Fibroblast of skin of left quadriceps (primary cell): ENCODE data around the gene FAM120C.

Experiments used
- DNase-seq, 2 experiments: peaks; one replicate each; pipeline ENCODE4 v3.0.0-alpha.2; 2013; ENCODE audit warnings: low read depth in 2 of 2

The FAM120C gene

GRCh38 chrX:54171091-54171490, 12.0 kb downstream of the FAM120C start:
- DNase-seq: no peak

- DNase-seq: no peak
These were observed 16.1 kb downstream of the FAM120C start for GRCh38 chrX:54166915-54167314.

GRCh38 chrX:54157561-54157960, 25.5 kb downstream of the FAM120C start:
- DNase-seq: no peak

DNA sequence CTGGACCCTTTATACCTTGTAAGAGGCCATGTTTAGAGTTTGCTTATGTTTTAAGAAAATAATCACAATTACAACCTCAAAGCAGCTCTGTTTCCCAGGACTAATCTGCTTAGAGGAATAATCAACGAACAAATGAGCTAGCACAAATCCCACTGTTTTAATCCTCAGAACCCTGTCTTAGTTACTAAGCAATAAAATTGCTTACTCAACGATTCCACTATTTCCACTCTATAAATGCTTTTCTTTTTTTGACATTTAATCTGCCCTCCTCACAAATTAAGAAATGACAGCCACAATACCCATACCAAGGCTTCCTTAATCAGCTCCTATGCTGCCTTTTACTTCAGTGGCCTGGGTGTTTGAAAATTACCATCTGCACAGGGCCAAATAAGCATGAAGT, 48.8 kb downstream of the FAM120C start:
- DNase-seq: no peak

DNA sequence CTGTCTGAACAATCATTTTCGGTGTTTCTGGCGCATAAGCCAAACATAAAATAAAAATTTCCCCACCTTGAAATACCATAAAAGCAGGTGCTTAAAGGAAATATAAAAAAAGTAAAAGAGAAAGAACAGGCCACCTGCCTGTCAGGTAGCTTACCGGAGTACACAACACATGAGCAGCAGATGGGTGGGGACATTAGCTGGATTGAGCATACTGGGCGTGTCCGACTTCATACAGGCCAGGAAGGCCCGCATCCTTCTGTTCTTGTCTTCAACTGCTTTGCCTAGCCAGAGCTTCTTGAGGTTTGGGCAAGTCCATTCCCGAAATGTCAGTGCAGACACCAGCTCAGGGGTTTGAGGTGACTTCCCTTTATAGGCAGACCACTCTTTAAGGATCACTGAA, 66.7 kb downstream of the FAM120C start:
- DNase-seq: no peak

GRCh38 chrX:54093571-54093970, 89.5 kb downstream of the FAM120C start:
- DNase-seq: peak; percentile 43 to 48

- DNase-seq: no peak
These were observed 89.9 kb downstream of the FAM120C start for GRCh38 chrX:54093159-54093558.

- DNase-seq: no peak
These were observed 92.2 kb downstream of the FAM120C start for GRCh38 chrX:54090880-54091279.

- no peak for DNase-seq
These were observed 93.9 kb downstream of the FAM120C start for GRCh38 chrX:54089191-54089590.

DNA sequence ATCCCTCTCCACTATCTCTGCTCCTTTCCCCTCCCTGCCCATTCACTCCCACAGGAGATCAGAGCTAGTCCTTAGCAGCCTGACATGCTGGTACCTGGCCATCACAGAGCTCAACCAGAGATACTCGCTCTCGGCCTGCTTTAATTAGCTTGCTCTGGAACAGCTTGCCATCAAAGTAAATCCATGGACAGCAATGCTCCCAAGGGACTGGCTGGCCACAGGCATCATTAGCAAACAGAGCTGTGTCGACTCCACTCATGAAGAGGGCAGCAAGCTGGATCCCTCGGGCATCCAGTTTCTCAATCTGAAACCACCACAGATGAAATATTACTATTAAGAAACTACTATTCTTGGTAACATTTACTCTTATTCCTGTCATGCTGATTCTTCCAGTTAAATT, 95.4 kb downstream of the FAM120C start:
- DNase-seq: no peak

- no peak for DNase-seq
These were observed 97.4 kb downstream of the FAM120C start for GRCh38 chrX:54085666-54086065.

DNA sequence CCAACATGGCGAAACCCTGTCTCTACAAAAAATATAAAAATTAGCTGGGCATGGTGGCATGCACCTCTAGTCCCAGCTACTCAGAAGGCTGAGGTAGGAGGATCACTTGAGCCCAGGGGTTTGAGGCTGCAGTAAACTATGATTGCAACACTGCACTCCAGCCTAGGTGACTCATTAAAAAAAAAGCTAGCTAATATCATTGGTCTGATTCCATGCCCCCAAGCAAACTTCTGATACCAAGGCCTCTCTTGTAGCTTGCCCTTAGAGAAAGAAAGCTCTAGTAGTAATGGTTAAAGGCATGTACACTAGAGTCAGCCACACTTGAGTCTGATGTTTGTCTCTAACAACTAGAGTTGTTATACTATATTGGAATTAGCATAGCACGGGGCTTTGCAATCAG, 106.2 kb downstream of the FAM120C start:
- no peak for DNase-seq

- no peak for DNase-seq
These were observed 108.2 kb downstream of the FAM120C start for GRCh38 chrX:54074826-54075225.

GRCh38 chrX:54067766-54068165, 115.3 kb downstream of the FAM120C start:
- no peak for DNase-seq

- no peak for DNase-seq
These were observed 116.2 kb downstream of the FAM120C start for GRCh38 chrX:54066841-54067240.

DNA sequence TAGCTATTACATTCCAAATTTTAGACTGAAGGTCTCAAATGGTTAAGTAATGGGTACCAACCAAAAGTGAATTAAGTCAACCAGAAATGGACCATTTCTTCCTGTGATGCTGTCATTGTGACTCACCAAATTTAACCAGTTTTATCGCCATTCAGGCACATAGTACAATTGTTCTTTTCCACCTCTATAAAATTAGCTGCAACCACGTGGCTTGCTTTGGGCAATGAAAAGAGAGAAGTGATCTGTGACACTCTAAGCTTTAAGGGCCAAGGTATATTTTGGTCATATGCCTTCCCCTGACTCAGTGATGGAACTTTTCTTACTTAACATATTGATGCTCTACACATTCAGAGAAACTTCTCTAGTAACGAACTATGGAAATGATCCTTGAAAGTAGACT, 118.5 kb downstream of the FAM120C start:
- no peak for DNase-seq

- DNase-seq: no peak
These were observed 119.7 kb downstream of the FAM120C start for GRCh38 chrX:54063361-54063760.

- no peak for DNase-seq
These were observed 133.3 kb downstream of the FAM120C start for GRCh38 chrX:54049801-54050200.

- no peak for DNase-seq
These were observed 134.6 kb downstream of the FAM120C start for GRCh38 chrX:54048412-54048811.

GRCh38 chrX:54045563-54046228, 137.4 kb downstream of the FAM120C start:
- DNase-seq: no peak

DNA sequence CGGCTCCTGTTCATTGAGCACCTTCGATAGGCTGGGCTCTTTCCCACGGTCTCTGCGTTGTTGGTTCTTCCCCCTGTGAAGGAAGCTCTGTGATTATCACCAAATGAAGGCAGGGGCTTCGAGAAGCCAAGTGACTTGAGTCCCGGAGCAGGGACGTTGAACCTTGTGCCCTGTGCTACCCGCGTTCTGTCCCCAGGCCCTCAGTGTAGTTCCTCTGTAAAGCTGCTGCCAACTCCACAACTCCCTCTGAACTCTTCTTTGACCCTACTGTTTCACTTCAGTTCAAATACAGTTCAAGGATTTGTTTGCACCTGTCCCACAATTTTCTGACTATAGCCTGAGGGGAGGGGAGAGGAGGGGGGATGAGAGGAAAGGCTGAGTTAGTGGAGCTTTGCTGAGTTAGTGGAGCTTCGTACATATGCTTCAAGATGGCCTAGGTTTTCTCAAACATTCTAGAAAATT, 138.1 kb downstream of the FAM120C start:
- DNase-seq: no peak

DNA sequence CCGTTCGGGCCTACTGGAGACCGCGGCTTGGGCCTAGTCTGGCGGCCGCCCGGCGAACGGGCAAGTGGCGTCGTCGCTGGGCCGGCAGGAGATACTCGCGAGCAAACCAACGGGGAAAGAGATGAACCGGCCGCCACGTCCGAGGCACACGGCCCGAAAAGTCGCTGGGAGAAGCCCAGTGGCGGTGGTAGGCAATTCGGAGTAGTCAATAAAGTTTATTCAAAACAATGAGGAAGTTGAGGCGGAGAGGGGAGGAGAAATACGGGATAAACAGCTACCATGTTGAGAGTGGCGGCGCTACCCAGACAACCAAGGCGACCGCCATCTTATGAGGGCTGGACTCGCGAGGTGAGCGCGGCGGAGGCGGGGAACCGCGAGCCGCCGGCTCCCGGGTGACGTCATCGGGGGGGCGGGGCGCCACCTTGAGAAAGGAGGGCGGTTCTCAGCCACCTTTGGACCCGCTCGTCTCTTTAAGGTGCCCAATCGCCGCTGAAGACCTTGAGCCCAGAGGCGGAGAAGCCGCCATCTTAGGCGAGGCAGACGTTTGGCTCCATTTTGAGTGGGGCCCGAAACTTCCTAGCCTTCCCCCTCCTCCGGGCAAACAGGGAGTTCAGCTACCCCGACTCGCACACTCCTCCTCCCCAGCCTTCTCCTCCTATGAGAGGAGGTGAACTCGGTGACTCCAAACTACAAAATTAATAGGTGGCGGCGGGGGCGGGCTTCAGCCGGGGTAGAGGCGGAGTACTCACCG, 138.8 kb downstream of the FAM120C start, which contains the start of gene PHF8:
Gene PHF8, minus strand, starts transcription at position 348 of the 751 bp plus-strand sequence. CDS start 1,745 bp downstream, outside the sequence.
- peak; percentile 88 to 89 for DNase-seq

GRCh38 chrX:54043541-54044125, 139.4 kb downstream of the FAM120C start:
- no peak for DNase-seq
